Nephron progenitor cell (in vitro differentiated cells): ENCODE data around the gene IRF2BPL.

Experiments
- DNase-seq: peaks from one replicate; pipeline ENCODE4 v3.0.0; 2021
- H3K27ac Mint-ChIP-seq: 2 replicates; pipeline ENCODE4 v1.8.0; 2021; ENCODE audit warnings: mild to moderate bottlenecking, moderate library complexity, mixed read lengths
- H3K27me3 Mint-ChIP-seq: 2 replicates; pipeline ENCODE4 v1.8.0; 2021; ENCODE audit warnings: mild to moderate bottlenecking, low read depth, mixed read lengths; ENCODE audit not compliant: poor library complexity
- H3K36me3 Mint-ChIP-seq: 2 replicates; pipeline ENCODE4 v1.8.0; 2021; ENCODE audit warnings: low read depth, mixed read lengths
- H3K4me1 Mint-ChIP-seq: 2 replicates; pipeline ENCODE4 v1.8.0; 2021; ENCODE audit warnings: mixed read lengths
- H3K4me3 Mint-ChIP-seq: 2 replicates; pipeline ENCODE4 v1.8.0; 2021; ENCODE audit warnings: mild to moderate bottlenecking, moderate library complexity, mixed read lengths
- H3K9me3 Mint-ChIP-seq: 2 replicates; pipeline ENCODE4 v1.8.0; 2021; ENCODE audit warnings: mild to moderate bottlenecking, moderate library complexity, mixed read lengths
- TF ChIP-seq, protein P1 (sequence below): fragments of 200-600 bp; sonication (generic); IDR thresholded peaks from 2 replicates; pipeline ENCODE4 v1.5.0; 2021; ENCODE audit warnings: antibody characterized with exemption

Gene IRF2BPL

GRCh38 chr14:77012193-77012765 is 16.2 kb downstream of the IRF2BPL start:
- Mint-ChIP-seq H3K4me1 (peaks cover 44% of the 10 kb centered on the region), H3K9me3 (peaks cover 9% of the 10 kb centered on the region), H3K4me3 (no peak overlapping the region), H3K27ac (peak overlapping the region; percentile 36), H3K27me3 (peaks cover 25% of the 10 kb centered on the region), H3K36me3 (no peaks in the 10 kb centered on the region)
- TF ChIP-seq, protein P1, sequence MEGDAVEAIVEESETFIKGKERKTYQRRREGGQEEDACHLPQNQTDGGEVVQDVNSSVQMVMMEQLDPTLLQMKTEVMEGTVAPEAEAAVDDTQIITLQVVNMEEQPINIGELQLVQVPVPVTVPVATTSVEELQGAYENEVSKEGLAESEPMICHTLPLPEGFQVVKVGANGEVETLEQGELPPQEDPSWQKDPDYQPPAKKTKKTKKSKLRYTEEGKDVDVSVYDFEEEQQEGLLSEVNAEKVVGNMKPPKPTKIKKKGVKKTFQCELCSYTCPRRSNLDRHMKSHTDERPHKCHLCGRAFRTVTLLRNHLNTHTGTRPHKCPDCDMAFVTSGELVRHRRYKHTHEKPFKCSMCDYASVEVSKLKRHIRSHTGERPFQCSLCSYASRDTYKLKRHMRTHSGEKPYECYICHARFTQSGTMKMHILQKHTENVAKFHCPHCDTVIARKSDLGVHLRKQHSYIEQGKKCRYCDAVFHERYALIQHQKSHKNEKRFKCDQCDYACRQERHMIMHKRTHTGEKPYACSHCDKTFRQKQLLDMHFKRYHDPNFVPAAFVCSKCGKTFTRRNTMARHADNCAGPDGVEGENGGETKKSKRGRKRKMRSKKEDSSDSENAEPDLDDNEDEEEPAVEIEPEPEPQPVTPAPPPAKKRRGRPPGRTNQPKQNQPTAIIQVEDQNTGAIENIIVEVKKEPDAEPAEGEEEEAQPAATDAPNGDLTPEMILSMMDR: no peak
- no peak for DNase-seq

DNA sequence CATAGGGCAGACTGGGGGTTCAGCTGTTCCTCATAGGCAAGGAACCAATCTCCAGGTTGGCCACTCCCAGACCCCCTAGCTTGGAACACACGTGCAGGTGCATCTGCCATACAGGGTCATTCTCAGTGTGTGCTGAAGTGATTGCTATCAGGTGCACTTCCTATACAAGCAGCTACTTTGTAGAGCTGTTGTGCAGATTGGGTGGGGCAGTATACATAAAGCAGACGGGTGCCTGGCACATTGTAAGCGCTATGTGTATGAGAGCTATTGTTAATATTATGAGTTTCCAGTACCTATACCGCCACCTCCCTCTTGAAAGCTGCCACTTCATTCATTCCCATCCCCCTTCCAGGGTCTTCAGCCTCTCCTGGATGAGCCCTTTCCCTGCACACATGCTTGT is 17.3 kb downstream of the IRF2BPL start:
- H3K36me3 Mint-ChIP-seq: no peaks in the 10 kb centered on the region
- peaks cover 9% of the 10 kb centered on the region for H3K9me3 Mint-ChIP-seq
- peaks cover 55% of the 10 kb centered on the region for H3K4me1 Mint-ChIP-seq

DNA sequence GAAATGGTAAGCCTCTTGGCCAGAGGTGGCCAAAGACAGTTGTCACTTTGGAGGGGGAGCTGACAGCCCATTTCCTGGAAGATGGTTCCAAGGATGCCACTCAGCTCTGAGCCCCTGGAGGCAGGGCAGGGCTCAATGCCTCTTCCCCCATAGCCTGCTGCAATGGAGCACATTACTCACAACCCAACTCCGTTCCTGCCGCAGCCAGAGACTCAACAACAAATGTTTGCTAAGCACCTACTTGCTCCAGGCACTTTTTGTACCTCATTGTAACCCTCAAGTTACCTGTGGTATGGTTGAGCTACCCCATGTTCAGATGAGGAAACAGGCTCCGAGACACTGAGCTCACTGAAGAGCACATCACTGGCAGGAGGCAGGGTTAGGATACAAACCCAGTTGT is 19.5 kb downstream of the IRF2BPL start:
- H3K27ac Mint-ChIP-seq: no peak overlapping the region
- TF ChIP-seq, protein P1: no peak

More for the DNA sequence above, 17.3 kb downstream of the IRF2BPL start:
- peaks cover 25% of the 10 kb centered on the region for H3K27me3 Mint-ChIP-seq
- H3K4me3 Mint-ChIP-seq: no peak overlapping the region
- no peak overlapping the region for H3K27ac Mint-ChIP-seq
- TF ChIP-seq, protein P1: no peak
- no peak for DNase-seq

GRCh38 chr14:77008541-77008940 is 20.0 kb downstream of the IRF2BPL start:
- peaks cover 22% of the 10 kb centered on the region for H3K27me3 Mint-ChIP-seq
- TF ChIP-seq, protein P1: no peak
- H3K9me3 Mint-ChIP-seq: peaks cover 9% of the 10 kb centered on the region
- no peaks in the 10 kb centered on the region for H3K36me3 Mint-ChIP-seq
- no peak overlapping the region for H3K27ac Mint-ChIP-seq
- DNase-seq: no peak
- no peak overlapping the region for H3K4me3 Mint-ChIP-seq
- H3K4me1 Mint-ChIP-seq: peaks cover 65% of the 10 kb centered on the region

More for the DNA sequence above, 19.5 kb downstream of the IRF2BPL start:
- H3K4me1 Mint-ChIP-seq: peaks cover 63% of the 10 kb centered on the region
- no peak for DNase-seq
- H3K27me3 Mint-ChIP-seq: peaks cover 22% of the 10 kb centered on the region
- no peaks in the 10 kb centered on the region for H3K36me3 Mint-ChIP-seq
- H3K4me3 Mint-ChIP-seq: no peak overlapping the region
- peaks cover 9% of the 10 kb centered on the region for H3K9me3 Mint-ChIP-seq

- H3K27me3 Mint-ChIP-seq: peaks cover 22% of the 10 kb centered on the region
- no peak overlapping the region for H3K4me3 Mint-ChIP-seq
- H3K36me3 Mint-ChIP-seq: no peaks in the 10 kb centered on the region
- peaks cover 9% of the 10 kb centered on the region for H3K9me3 Mint-ChIP-seq
- DNase-seq: no peak
- TF ChIP-seq, protein P1: no peak
- no peak overlapping the region for H3K27ac Mint-ChIP-seq
- H3K4me1 Mint-ChIP-seq: peaks cover 64% of the 10 kb centered on the region
These were observed 20.5 kb downstream of the IRF2BPL start for GRCh38 chr14:77007975-77008421.
